A549 (cell line): ENCODE results near the gene FRMD4A. TPM values are rescaled to one million over a fixed set of nuclear protein-coding genes. Genes with fewer than 3 reads are reported as not detected.

Experiments
- ATAC-seq, 2 experiments: fragments of 200-7000 bp in 1 of 2; fragments of >200 bp in 1 of 2; cut with Nextera tagmentation in 1 of 2; cut with Tn5 transposase in 1 of 2; 3 replicates each; pipeline versions ENCODE4 v1.8.0 to v1.9.1; 2018 to 2020; ENCODE audit warnings: mild to moderate bottlenecking in 1 of 2, moderate library complexity in 1 of 2
- CTCF ChIA-PET: fragments of 300-600 bp; sonication (Branson Sonifier 250); formaldehyde crosslinking; extraction: SDS; loops from one replicate; lab custom pipeline; 2021; ENCODE audit warnings: antibody characterized with exemption, inconsistent platforms; lab: Yijun Ruan, JAX
- POLR2A ChIA-PET: fragments of 350-600 bp; formaldehyde crosslinking; extraction: SDS; loops from one replicate; lab custom pipeline; 2021; ENCODE audit warnings: antibody characterized with exemption, inconsistent platforms; lab: Yijun Ruan, JAX
- DNase-seq, 2 experiments: peaks; one replicate each; pipeline versions ENCODE4 v3.0.0 to v3.0.0-alpha.2; 2011 to 2016; ENCODE audit warnings: low read depth in 1 of 2, low spot score in 1 of 2
- FAIRE-seq: peaks from 2 replicates; lab custom pipeline; 2011; peaks lifted over from hg19 to GRCh38; lab: Jason Lieb, UNC
- H3K27ac ChIP-seq, 2 experiments: fragments of >200 bp; sonication (Bioruptor Twin); formaldehyde crosslinking; 3 replicates each; pipeline ENCODE4 v1.5.1; 2016 to 2017
- H3K4me1 ChIP-seq: fragments of >200 bp; sonication (Bioruptor Twin); formaldehyde crosslinking; 3 replicates; pipeline ENCODE4 v1.6.1; 2016
- H3K4me2 ChIP-seq: fragments of >200 bp; sonication (Bioruptor Twin); formaldehyde crosslinking; 3 replicates; pipeline ENCODE4 v1.6.1; 2016
- H3K4me3 ChIP-seq: fragments of >200 bp; sonication (Bioruptor Twin); formaldehyde crosslinking; 3 replicates; pipeline ENCODE4 v1.5.1; 2016
- H3K9me3 ChIP-seq: fragments of >200 bp; sonication (Bioruptor Twin); formaldehyde crosslinking; 3 replicates; pipeline ENCODE4 v1.6.1; 2016
- BHLHE40 ChIP-seq: IDR thresholded peaks from 2 replicates; pipeline ENCODE4 v1.6.1; 2012; ENCODE audit warnings: low read depth, low read length, inconsistent platforms
- CBX2 ChIP-seq: fragments of 200-600 bp; sonication (generic); IDR thresholded peaks from 2 replicates; pipeline ENCODE4 v1.6.1; 2016; ENCODE audit warnings: low read depth, mild to moderate bottlenecking, borderline replicate concordance
- CHD4 ChIP-seq: fragments of 200-600 bp; sonication (generic); IDR thresholded peaks from 2 replicates; pipeline ENCODE4 v1.6.1; 2016; ENCODE audit warnings: antibody characterized with exemption, mild to moderate bottlenecking, borderline replicate concordance
- ELK1 ChIP-seq: fragments of 150-350 bp; IDR thresholded peaks from 2 replicates; pipeline ENCODE4 v1.6.1; 2014; ENCODE audit warnings: low read depth, mild to moderate bottlenecking, low read length
- EP300 ChIP-seq, 2 experiments: fragments of >200 bp; sonication (Bioruptor Twin); formaldehyde crosslinking; IDR thresholded peaks; 2 replicates in 1 of 2; 3 replicates in 1 of 2; pipeline ENCODE4 v1.6.1; 2016 to 2017
- FOSB ChIP-seq: fragments of 250-450 bp; sonication (Bioruptor Pico); IDR thresholded peaks from 2 replicates; pipeline ENCODE4 v1.5.0; 2020; ENCODE audit warnings: mild to moderate bottlenecking, moderate library complexity
- HDAC2 ChIP-seq: fragments of 200-600 bp; sonication (generic); IDR thresholded peaks from 2 replicates; pipeline ENCODE4 v1.6.1; 2016
- HES2 ChIP-seq: fragments of >200 bp; sonication (Bioruptor Twin); formaldehyde crosslinking; IDR thresholded peaks from 2 replicates; pipeline ENCODE4 v1.6.1; 2016
- HEYL ChIP-seq: fragments of 250-450 bp; sonication (Bioruptor Pico); IDR thresholded peaks from 2 replicates; pipeline ENCODE4 v1.8.0; 2021; ENCODE audit warnings: mild to moderate bottlenecking, moderate library complexity
- HMGXB4 ChIP-seq: fragments of 250-450 bp; sonication (Bioruptor Pico); IDR thresholded peaks from 2 replicates; pipeline ENCODE4 v1.5.0; 2021; ENCODE audit warnings: mild to moderate bottlenecking, moderate library complexity, borderline replicate concordance
- HOXA7 ChIP-seq: fragments of 250-450 bp; sonication (Bioruptor Pico); IDR thresholded peaks from 2 replicates; pipeline ENCODE4 v1.5.0; 2020; ENCODE audit warnings: mild to moderate bottlenecking, moderate library complexity
- HOXB5 ChIP-seq: fragments of 250-450 bp; sonication (Bioruptor Pico); IDR thresholded peaks from 2 replicates; pipeline ENCODE4 v1.5.0; 2020; ENCODE audit warnings: mild to moderate bottlenecking, moderate library complexity
- JUN ChIP-seq, 2 experiments: fragments of >200 bp; sonication (Bioruptor Twin); formaldehyde crosslinking; IDR thresholded peaks; 2 replicates in 1 of 2; 3 replicates in 1 of 2; pipeline ENCODE4 v1.6.1; 2016 to 2017
- KDM1A ChIP-seq: fragments of 200-600 bp; sonication (generic); IDR thresholded peaks from 2 replicates; pipeline ENCODE4 v1.6.1; 2016; ENCODE audit warnings: low read depth, mild to moderate bottlenecking
- MAFK ChIP-seq: fragments of 450-650 bp; IDR thresholded peaks from 2 replicates; pipeline ENCODE4 v1.6.1; 2014; ENCODE audit not compliant: partially characterized antibody
- MAZ ChIP-seq: fragments of 150-350 bp; IDR thresholded peaks from 2 replicates; pipeline ENCODE4 v1.6.1; 2014; ENCODE audit warnings: antibody characterized with exemption, low read depth, low read length, borderline replicate concordance
- NFE2L2 ChIP-seq: fragments of 150-350 bp; conservative IDR thresholded peaks from 2 replicates; pipeline ENCODE4 v1.6.1; 2014; ENCODE audit warnings: low read length
- NR3C1 ChIP-seq: fragments of >200 bp; sonication (Bioruptor Twin); formaldehyde crosslinking; IDR thresholded peaks from 3 replicates; pipeline ENCODE4 v1.6.1; 2017
- RAD21 ChIP-seq, 2 experiments: fragments of >200 bp in 1 of 2; sonication (Bioruptor Twin) in 1 of 2; formaldehyde crosslinking in 1 of 2; IDR thresholded peaks in 1 of 2; conservative IDR thresholded peaks in 1 of 2; 2 replicates in 1 of 2; 3 replicates in 1 of 2; pipeline ENCODE4 v1.6.1; 2012 to 2018; ENCODE audit warnings: inconsistent platforms in 1 of 2
- RCOR1 ChIP-seq: fragments of 150-350 bp; IDR thresholded peaks from 2 replicates; pipeline ENCODE4 v1.6.1; 2014; ENCODE audit warnings: antibody characterized with exemption, low read length, low read depth
- SREBF2 ChIP-seq: fragments of 450-650 bp; IDR thresholded peaks from 2 replicates; pipeline ENCODE4 v1.6.1; 2014; ENCODE audit warnings: mild to moderate bottlenecking, moderate library complexity
- TP53 ChIP-seq: fragments of 250-450 bp; sonication (Bioruptor Pico); IDR thresholded peaks from 2 replicates; pipeline ENCODE4 v1.5.0; 2021; ENCODE audit warnings: mild to moderate bottlenecking, moderate library complexity
- ZC3H11A ChIP-seq: fragments of 450-650 bp; IDR thresholded peaks from 2 replicates; pipeline ENCODE4 v1.6.1; 2014; ENCODE audit warnings: antibody characterized with exemption, mild to moderate bottlenecking
- ZFP36 ChIP-seq: fragments of 450-650 bp; IDR thresholded peaks from 2 replicates; pipeline ENCODE4 v1.6.1; 2014; ENCODE audit warnings: borderline replicate concordance; ENCODE audit not compliant: partially characterized antibody
- WGBS: methylation state at CpG from one replicate; pipeline ENCODE4 v1.1.6; 2017; ENCODE audit errors: missing lambda C conversion rate; 5-methylcytosine and 5-hydroxymethylcytosine counted together
- polyA plus RNA-seq, 4 experiments: library from polyadenylated mRNA; depleted of rRNA in 3 of 4; stranded (reverse); fragments of >200 nt; fragmentation: RNase III in 1 of 4; extraction: RNeasy Plus Mini Kit Qiagen cat#74134 plus additional on column Dnase treatment in 1 of 4; gene quantifications; 2 replicates in 3 of 4; 3 replicates in 1 of 4; pipeline ENCODE4 v1.2.3, GENCODE V29; 2011 to 2017

The FRMD4A gene
- polyA plus RNA-seq, 2 of the 4 experiments (the other 2 are of a cell fraction): 2.5 to 4.7 TPM

DNA sequence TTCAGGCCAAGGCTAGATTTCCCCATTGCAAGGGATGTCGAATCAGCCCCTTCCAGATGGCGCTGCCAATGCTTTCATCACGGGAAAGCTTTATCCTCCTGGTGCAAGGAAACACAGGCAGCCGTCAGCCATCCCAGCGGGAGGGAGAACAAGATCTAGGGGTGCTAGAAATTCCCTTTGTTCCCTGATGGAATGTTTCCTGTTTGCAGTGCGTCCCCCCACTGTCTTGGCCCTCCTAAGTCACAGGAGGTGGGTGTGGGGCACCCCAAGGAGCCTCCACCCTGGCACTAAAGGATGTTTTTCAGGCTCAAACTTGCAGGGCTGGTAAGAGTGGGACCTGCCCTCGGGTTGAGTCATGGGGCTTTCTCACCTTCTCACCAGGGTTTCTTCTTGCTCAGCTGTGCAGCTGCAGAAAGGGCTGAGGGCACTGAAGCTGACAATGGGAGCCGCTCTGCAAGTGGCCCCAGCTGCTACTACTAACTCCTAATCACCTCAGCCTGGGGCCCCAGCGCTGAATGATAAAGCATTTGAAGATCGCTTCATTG is 640.4 kb downstream of the FRMD4A start:
- WGBS: 76% methylated on average over 9 of the region's 10 CpGs
- ChIA-PET POLR2A (no interaction called here), CTCF (interaction anchor here (1.0 kb wide), 2 partner anchors 17 to 31 kb away, joined by 3 read pairs; no protein-coding TSS in a partner anchor)
- H3K27ac ChIP-seq: no peak overlapping the region
- H3K4me1 ChIP-seq: no peaks in the 10 kb centered on the region
- no peak for ATAC-seq
- no peak overlapping the region for H3K4me3 ChIP-seq
- no peak for DNase-seq
- H3K9me3 ChIP-seq: no peaks in the 10 kb centered on the region
- TF ChIP-seq JUN (IDR thresholded peaks at IDR 0.05) (no peak), RCOR1 (no peak), TP53 (CRISPR knock-in tag) (no peak), KDM1A (no peak)
- no peak for FAIRE-seq
- no peak overlapping the region for H3K4me2 ChIP-seq

GRCh38 chr10:13686331-13686752 is 644.4 kb downstream of the FRMD4A start:
- Histone ChIP-seq H3K4me2 (no peak overlapping the region), H3K4me1 (peaks cover 3% of the 10 kb centered on the region; the same call in 1 of the 3 replicates), H3K4me3 (no peak overlapping the region), H3K27ac (no peak overlapping the region), H3K9me3 (no peaks in the 10 kb centered on the region)
- WGBS: 65% methylated on average over 5 of the region's 5 CpGs
- DNase-seq: peak in 1 of 2 experiments; percentile 13
- ChIA-PET CTCF (interaction anchor here (1.6 kb wide), 1 partner anchor 20 kb away, joined by 4 read pairs; no protein-coding TSS in a partner anchor), POLR2A (no interaction called here)
- TF ChIP-seq EP300 (IDR thresholded peaks at IDR 0.05) (no peak), ZFP36 (no peak), NR3C1 (no peak), ZC3H11A (no peak), RAD21 (conservative IDR thresholded peaks at IDR 0.05 in 1 of 2, IDR thresholded peaks at IDR 0.05 in 1 of 2) (no peak), CBX2 (no peak), HMGXB4 (CRISPR knock-in tag) (no peak), HDAC2 (no peak)
- ATAC-seq: peak in 1 of 2 experiments; percentile 37; a peak in 2 of 6 replicates
- no peak for FAIRE-seq

DNA sequence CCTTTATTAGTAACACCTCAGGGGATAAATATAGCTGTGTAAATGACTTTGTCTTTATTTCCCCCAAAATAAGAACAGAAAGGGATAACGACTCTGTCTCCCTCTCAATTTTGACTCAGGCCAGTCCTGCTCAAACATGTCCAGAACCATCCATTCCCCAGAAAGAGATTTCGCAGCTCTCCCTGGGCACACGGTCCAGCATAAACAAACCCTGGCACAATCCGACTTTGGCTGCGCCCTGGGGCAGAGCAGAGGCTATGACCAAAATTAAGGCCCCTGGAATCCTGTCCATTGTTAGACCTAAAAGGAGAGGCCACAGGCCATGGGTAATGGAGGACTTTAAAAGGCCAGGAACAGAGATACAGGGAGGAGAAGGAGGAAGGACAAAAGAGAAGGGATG is 644.8 kb downstream of the FRMD4A start:
- Histone ChIP-seq H3K9me3 (no peaks in the 10 kb centered on the region), H3K4me2 (no peak overlapping the region), H3K4me1 (peaks cover 3% of the 10 kb centered on the region; the same call in 1 of the 3 replicates)
- WGBS: 67% methylated on average over 5 of the region's 5 CpGs
- TF ChIP-seq CHD4: no peak
- TF ChIP-seq HES2: no peak
- no peak for TF ChIP-seq NFE2L2
- TF ChIP-seq BHLHE40: no peak
- TF ChIP-seq MAZ: no peak
- no peak for TF ChIP-seq ELK1
- TF ChIP-seq KDM1A: no peak
- no peak for TF ChIP-seq HEYL (CRISPR knock-in tag)
- no peak for TF ChIP-seq SREBF2
- no peak for TF ChIP-seq FOSB (CRISPR knock-in tag)
- TF ChIP-seq HOXB5 (CRISPR knock-in tag): no peak
- no peak for TF ChIP-seq HOXA7 (CRISPR knock-in tag)
- no peak for TF ChIP-seq MAFK
- TF ChIP-seq, all 56 proteins: peak for 0
- H3K4me3 ChIP-seq: no peak overlapping the region
- ATAC-seq: no peak
- POLR2A ChIA-PET: no interaction called here
- H3K27ac ChIP-seq: no peak overlapping the region
- CTCF ChIA-PET: interaction anchor here (0.6 to 1.6 kb wide), 2 partner anchors 20 to 1286 kb away, joined by 3 to 4 read pairs; no protein-coding TSS in a partner anchor
- no peak for FAIRE-seq
- no peak for DNase-seq
